Measurements from ENCODE around the gene HSPG2.

HSPG2 gene

DNA sequence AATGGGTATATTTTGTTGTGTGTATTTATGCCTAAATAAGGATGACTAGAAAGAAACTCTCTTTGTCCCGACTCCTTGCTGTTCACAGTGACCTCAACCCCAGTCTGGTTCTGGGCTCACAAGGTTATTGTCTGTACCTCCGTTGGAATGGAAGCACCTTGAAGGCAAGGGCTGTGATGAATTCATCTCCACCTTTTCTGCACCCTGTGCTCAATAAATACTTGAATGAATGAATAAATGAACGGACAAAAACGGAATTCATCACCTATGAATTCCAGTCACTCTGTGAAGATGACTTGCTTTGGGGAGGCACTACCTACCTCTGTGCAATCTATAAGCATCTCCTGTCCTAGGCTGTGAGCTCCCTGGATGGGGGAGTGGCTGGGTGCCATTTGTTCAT lies 39.3 kb downstream of the HSPG2 start:
- H3K23ac ChIP-seq (ENCODE audit: low read length) = no peak overlapping the region
- no peak overlapping the region for H3K4ac ChIP-seq (ENCODE audit: low read depth, low read length)
- no peak overlapping the region for H3K9ac ChIP-seq (ENCODE audit: low read length)
- H3K79me2 ChIP-seq (ENCODE audit: control insufficient read depth, insufficient read depth, low read length, poor library complexity) = peaks cover 8% of the 10 kb centered on the region
- WGBS (ENCODE audit: extremely low coverage, insufficient coverage, insufficient read length) = no CpG with 5 or more reads among the region's 4 CpGs
- H3K79me1 ChIP-seq (ENCODE audit: low read length) = peaks cover 46% of the 10 kb centered on the region
- H2AK5ac ChIP-seq (ENCODE audit: low read length) = peak overlapping the region; percentile 55
- peak overlapping the region; percentile 51 for H3K18ac ChIP-seq (ENCODE audit: low read length)
- H3K9me3 ChIP-seq (ENCODE audit: insufficient read depth, low read depth, low read length) = no peaks in the 10 kb centered on the region
- no peak overlapping the region for H2BK5ac ChIP-seq (ENCODE audit: low read depth, low read length, poor library complexity)
- H2AFZ ChIP-seq (ENCODE audit: insufficient read depth, low read length, poor library complexity) = no peak overlapping the region
- DNase-seq = no peak
- no peak overlapping the region for H4K8ac ChIP-seq (ENCODE audit: low read depth, low read length)
- no peak overlapping the region for H4K12ac ChIP-seq (ENCODE audit: low read depth, low read length)
- no peak overlapping the region for H3K4me3 ChIP-seq (ENCODE audit: low read depth, low read length)
- H2BK12ac ChIP-seq (ENCODE audit: low read length) = peak overlapping the region; percentile 79
- H4K91ac ChIP-seq (ENCODE audit: low read depth, low read length) = no peak overlapping the region
- H3K4me2 ChIP-seq (ENCODE audit: low read length) = no peak overlapping the region
- no peaks in the 10 kb centered on the region for H3K27me3 ChIP-seq (ENCODE audit: insufficient read depth, low read length)
- H3K4me1 ChIP-seq (ENCODE audit: control insufficient read depth in 1 of 2, insufficient read depth in 2 of 2, low read length in 2 of 2) = peaks cover 46 to 59% of the 10 kb centered on the region in 2 experiments
- peak overlapping the region; percentile 55 for H3K14ac ChIP-seq (ENCODE audit: low read length)
- no peak overlapping the region for H2BK120ac ChIP-seq (ENCODE audit: insufficient read depth, low read length, poor library complexity)
- peaks cover 33 to 43% of the 10 kb centered on the region in 2 experiments for H3K36me3 ChIP-seq (ENCODE audit: control insufficient read depth in 1 of 2, insufficient read depth in 2 of 2, low read length in 2 of 2)
- no peak overlapping the region for H3K27ac ChIP-seq (ENCODE audit: low read depth, low read length)

DNA sequence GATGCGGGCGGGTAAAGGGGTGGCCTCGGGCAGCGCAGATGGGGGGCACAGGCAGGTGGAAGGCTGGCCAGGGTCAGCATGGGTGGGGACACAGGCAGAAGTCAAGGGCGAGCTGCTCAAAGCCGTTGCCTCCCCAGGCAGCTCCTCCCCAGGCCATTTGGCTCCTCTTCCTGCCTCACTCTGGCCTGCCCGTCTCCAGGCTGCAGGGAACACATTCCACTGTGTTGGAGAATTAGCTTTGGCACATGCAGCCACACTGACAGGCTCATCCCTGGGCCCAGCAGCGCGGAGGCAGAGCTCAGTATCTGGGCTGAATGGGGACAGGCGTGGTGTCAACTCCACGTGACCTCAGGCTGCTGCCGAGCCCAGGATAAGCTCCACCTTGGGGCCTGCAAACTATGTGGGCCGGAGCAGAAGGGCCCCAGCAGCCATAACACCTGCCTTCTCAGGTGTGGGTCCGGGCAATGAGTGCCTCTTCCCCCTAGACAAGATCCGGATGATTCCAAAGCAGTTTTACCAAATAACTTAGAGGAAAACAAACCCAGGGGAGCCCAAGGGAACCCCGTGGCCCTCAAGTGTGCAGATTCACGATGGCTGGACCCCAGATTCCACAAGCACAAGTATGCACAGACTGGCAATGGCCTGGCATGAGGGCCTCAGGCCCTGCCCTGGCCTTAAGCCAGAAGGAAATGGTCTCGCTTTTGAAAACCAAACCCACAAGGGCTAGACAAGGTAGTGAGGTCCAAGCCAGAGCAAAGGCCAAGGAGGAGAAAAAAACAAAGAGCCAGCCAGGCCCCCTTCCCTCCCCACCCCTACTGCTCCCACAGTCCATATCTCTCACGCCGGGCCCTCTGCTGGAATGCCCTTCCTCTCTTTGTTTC lies 40.2 kb downstream of the HSPG2 start:
- H3K27me3 ChIP-seq (ENCODE audit: insufficient read depth, low read length) = no peaks in the 10 kb centered on the region
- no CpG with 5 or more reads among the region's 20 CpGs for WGBS (ENCODE audit: extremely low coverage, insufficient coverage, insufficient read length)
- peak overlapping the region; percentile 35 for H2BK5ac ChIP-seq (ENCODE audit: low read depth, low read length, poor library complexity)

DNA sequence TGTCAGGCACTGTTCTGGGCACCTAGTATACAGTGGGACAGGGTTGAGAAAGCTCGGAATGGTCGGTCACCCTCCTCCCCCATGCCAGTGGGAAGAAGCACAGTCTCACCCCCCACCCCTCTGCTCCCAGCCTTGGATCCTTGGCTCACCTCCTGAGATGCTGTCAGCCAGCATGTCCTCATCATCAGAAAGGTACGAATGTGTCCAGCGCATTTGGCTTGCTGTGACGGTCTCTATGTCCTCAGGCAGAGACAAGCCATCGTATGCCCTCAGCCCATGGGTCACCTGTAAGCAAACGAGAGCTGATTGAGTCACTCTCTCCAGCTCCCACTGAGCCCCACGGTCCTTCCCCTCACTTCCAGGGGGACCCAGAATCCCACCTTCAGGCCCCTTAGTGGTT lies 41.1 kb downstream of the HSPG2 start:
- Histone ChIP-seq H3K36me3 (ENCODE audit: control insufficient read depth in 1 of 2, insufficient read depth in 2 of 2, low read length in 2 of 2) (peaks cover 49 to 57% of the 10 kb centered on the region in 2 experiments), H3K27ac (ENCODE audit: low read depth, low read length) (no peak overlapping the region), H3K27me3 (ENCODE audit: insufficient read depth, low read length) (no peaks in the 10 kb centered on the region), H4K91ac (ENCODE audit: low read depth, low read length) (no peak overlapping the region), H3K79me2 (ENCODE audit: control insufficient read depth, insufficient read depth, low read length, poor library complexity) (peaks cover 2% of the 10 kb centered on the region), H3K18ac (ENCODE audit: low read length) (no peak overlapping the region), H4K8ac (ENCODE audit: low read depth, low read length) (no peak overlapping the region), H3K9me3 (ENCODE audit: insufficient read depth, low read depth, low read length) (no peaks in the 10 kb centered on the region), H2AFZ (ENCODE audit: insufficient read depth, low read length, poor library complexity) (no peak overlapping the region), H2BK12ac (ENCODE audit: low read length) (no peak overlapping the region), H3K4ac (ENCODE audit: low read depth, low read length) (no peak overlapping the region), H3K14ac (ENCODE audit: low read length) (no peak overlapping the region), H2AK5ac (ENCODE audit: low read length) (no peak overlapping the region), H3K4me3 (ENCODE audit: low read depth, low read length) (no peak overlapping the region), H2BK5ac (ENCODE audit: low read depth, low read length, poor library complexity) (no peak overlapping the region), H3K9ac (ENCODE audit: low read length) (no peak overlapping the region), H3K4me1 (ENCODE audit: control insufficient read depth in 1 of 2, insufficient read depth in 2 of 2, low read length in 2 of 2) (peaks cover 34 to 42% of the 10 kb centered on the region in 2 experiments), H3K4me2 (ENCODE audit: low read length) (no peak overlapping the region), H2BK120ac (ENCODE audit: insufficient read depth, low read length, poor library complexity) (no peak overlapping the region), H4K12ac (ENCODE audit: low read depth, low read length) (no peak overlapping the region), H3K23ac (ENCODE audit: low read length) (no peak overlapping the region), H3K79me1 (ENCODE audit: low read length) (peaks cover 33% of the 10 kb centered on the region)
- no CpG with 5 or more reads among the region's 8 CpGs for WGBS (ENCODE audit: extremely low coverage, insufficient coverage, insufficient read length)
- DNase-seq = peak; percentile 52 to 71

More for the DNA sequence above, 40.2 kb downstream of the HSPG2 start:
- no peak overlapping the region for H3K4ac ChIP-seq (ENCODE audit: low read depth, low read length)
- H4K8ac ChIP-seq (ENCODE audit: low read depth, low read length) = no peak overlapping the region
- no peak overlapping the region for H3K4me3 ChIP-seq (ENCODE audit: low read depth, low read length)
- no peaks in the 10 kb centered on the region for H3K9me3 ChIP-seq (ENCODE audit: insufficient read depth, low read depth, low read length)
- no peak overlapping the region for H3K9ac ChIP-seq (ENCODE audit: low read length)
- no peak overlapping the region for H2AK5ac ChIP-seq (ENCODE audit: low read length)
- peaks cover 41 to 49% of the 10 kb centered on the region in 2 experiments for H3K36me3 ChIP-seq (ENCODE audit: control insufficient read depth in 1 of 2, insufficient read depth in 2 of 2, low read length in 2 of 2)
- H4K91ac ChIP-seq (ENCODE audit: low read depth, low read length) = peak overlapping the region; percentile 46
- peak overlapping the region; percentile 15 for H3K14ac ChIP-seq (ENCODE audit: low read length)
- peak; percentile 37 to 49 for DNase-seq
- no peak overlapping the region for H2AFZ ChIP-seq (ENCODE audit: insufficient read depth, low read length, poor library complexity)
- no peak overlapping the region for H3K4me2 ChIP-seq (ENCODE audit: low read length)
- H3K23ac ChIP-seq (ENCODE audit: low read length) = no peak overlapping the region
- H3K27ac ChIP-seq (ENCODE audit: low read depth, low read length) = peak overlapping the region; percentile 29
- peak overlapping the region; percentile 4 for H2BK120ac ChIP-seq (ENCODE audit: insufficient read depth, low read length, poor library complexity)
- H2BK12ac ChIP-seq (ENCODE audit: low read length) = peak overlapping the region; percentile 47
- H3K79me2 ChIP-seq (ENCODE audit: control insufficient read depth, insufficient read depth, low read length, poor library complexity) = peaks cover 4% of the 10 kb centered on the region
- H3K79me1 ChIP-seq (ENCODE audit: low read length) = peaks cover 40% of the 10 kb centered on the region
- H4K12ac ChIP-seq (ENCODE audit: low read depth, low read length) = no peak overlapping the region
- peak overlapping the region; percentile 6 for H3K18ac ChIP-seq (ENCODE audit: low read length)
- peaks cover 41 to 51% of the 10 kb centered on the region in 2 experiments for H3K4me1 ChIP-seq (ENCODE audit: control insufficient read depth in 1 of 2, insufficient read depth in 2 of 2, low read length in 2 of 2)

DNA sequence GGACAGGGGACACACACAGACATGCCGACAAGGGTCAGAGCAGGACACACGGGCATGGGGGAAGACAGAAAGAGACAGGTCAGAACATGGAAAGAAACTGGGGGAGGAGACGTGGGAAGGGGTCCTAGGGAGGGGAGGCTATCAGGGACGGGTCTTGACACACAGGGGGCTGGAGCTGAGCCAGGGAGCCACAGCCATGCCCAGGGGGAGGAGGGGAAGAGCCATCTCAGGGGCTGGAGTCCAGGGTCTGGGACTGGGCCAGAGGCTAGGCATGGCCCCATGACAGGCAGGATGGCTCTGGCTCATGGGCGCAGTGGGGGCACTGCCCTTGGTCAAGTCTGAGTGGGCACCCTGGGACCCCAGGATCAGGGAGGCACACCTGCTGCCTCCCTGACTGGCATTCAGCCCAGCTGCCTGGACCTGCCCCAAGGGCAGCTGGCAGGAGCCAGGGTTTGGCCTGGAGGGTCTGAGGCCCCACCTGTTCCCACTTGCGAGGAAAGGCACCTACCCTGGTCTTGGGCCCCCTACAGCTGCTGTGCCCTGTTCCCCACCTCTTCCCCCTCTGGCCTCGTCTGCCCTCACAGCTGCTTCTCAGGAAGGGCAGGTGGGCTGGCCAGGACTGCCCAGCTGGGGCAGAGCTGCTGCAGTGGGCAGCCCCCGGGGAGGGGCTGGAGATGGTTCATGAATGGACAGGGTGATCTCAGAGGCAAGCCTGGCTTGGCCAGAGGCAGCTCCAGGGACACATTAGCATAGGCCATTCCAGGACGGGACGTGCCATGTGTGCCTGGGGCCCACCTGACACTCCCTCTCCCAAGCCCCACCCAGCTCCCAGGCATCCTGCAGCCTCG lies 42.9 kb downstream of the HSPG2 start:
- WGBS (ENCODE audit: extremely low coverage, insufficient coverage, insufficient read length) = no CpG with 5 or more reads among the region's 11 CpGs

More for the DNA sequence above, 42.9 kb downstream of the HSPG2 start:
- Histone ChIP-seq H3K4me1 (ENCODE audit: control insufficient read depth in 1 of 2, insufficient read depth in 2 of 2, low read length in 2 of 2) (peaks cover 18 to 25% of the 10 kb centered on the region in 2 experiments), H3K4me3 (ENCODE audit: low read depth, low read length) (no peak overlapping the region), H3K23ac (ENCODE audit: low read length) (no peak overlapping the region), H3K36me3 (ENCODE audit: control insufficient read depth in 1 of 2, insufficient read depth in 2 of 2, low read length in 2 of 2) (peaks cover 64 to 73% of the 10 kb centered on the region in 2 experiments), H2BK5ac (ENCODE audit: low read depth, low read length, poor library complexity) (no peak overlapping the region), H4K12ac (ENCODE audit: low read depth, low read length) (no peak overlapping the region), H4K91ac (ENCODE audit: low read depth, low read length) (peak overlapping the region; percentile 4), H4K8ac (ENCODE audit: low read depth, low read length) (no peak overlapping the region), H3K18ac (ENCODE audit: low read length) (no peak overlapping the region), H3K27me3 (ENCODE audit: insufficient read depth, low read length) (no peaks in the 10 kb centered on the region), H2AFZ (ENCODE audit: insufficient read depth, low read length, poor library complexity) (peak overlapping the region; percentile 10), H2AK5ac (ENCODE audit: low read length) (peak overlapping the region; percentile 26), H3K4me2 (ENCODE audit: low read length) (no peak overlapping the region), H2BK12ac (ENCODE audit: low read length) (no peak overlapping the region), H3K27ac (ENCODE audit: low read depth, low read length) (no peak overlapping the region), H3K79me2 (ENCODE audit: control insufficient read depth, insufficient read depth, low read length, poor library complexity) (peaks cover 2% of the 10 kb centered on the region), H3K14ac (ENCODE audit: low read length) (no peak overlapping the region), H2BK120ac (ENCODE audit: insufficient read depth, low read length, poor library complexity) (no peak overlapping the region), H3K79me1 (ENCODE audit: low read length) (peaks cover 16% of the 10 kb centered on the region), H3K4ac (ENCODE audit: low read depth, low read length) (no peak overlapping the region), H3K9ac (ENCODE audit: low read length) (no peak overlapping the region), H3K9me3 (ENCODE audit: insufficient read depth, low read depth, low read length) (no peaks in the 10 kb centered on the region)
- no peak for DNase-seq

All from trophoblast cell (in vitro differentiated cells and primary cell).